NCI-H1092 (cell line): ENCODE data around the gene SLC25A48.
A peak's percentile ranks its signal among the peaks of the same experiment; 100 is the strongest.

Experiments
- DNase-seq: peaks from one replicate; lab custom pipeline; 2025; lab: John Stamatoyannopoulos, UW

The SLC25A48 gene

GRCh38 chr5:135881819-135882218 lies 47.4 kb downstream of the SLC25A48 start:
- DNase-seq = no peak

- DNase-seq = no peak
Observed at GRCh38 chr5:135883026-135883425, 48.6 kb downstream of the SLC25A48 start.

DNA sequence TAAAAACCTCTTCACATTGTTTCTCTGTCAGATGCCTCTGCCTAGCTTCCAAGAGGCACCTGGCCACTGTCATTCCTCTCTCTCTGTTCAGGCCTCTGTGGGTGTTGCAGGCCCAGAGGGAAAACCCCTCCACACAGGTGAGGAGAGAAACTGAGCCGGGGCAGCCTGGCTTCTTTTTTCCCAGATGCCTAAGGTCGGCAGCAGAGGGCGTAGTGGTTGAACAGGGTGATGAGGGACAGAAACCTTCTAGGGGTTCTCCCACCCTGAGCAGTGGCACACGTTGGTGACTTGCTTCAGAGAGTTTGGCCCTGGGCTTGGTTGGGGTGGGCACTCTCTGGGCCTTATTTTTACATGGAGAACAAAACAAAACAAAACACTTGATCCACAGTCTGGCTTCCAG lies 49.0 kb downstream of the SLC25A48 start:
- no peak for DNase-seq

DNA sequence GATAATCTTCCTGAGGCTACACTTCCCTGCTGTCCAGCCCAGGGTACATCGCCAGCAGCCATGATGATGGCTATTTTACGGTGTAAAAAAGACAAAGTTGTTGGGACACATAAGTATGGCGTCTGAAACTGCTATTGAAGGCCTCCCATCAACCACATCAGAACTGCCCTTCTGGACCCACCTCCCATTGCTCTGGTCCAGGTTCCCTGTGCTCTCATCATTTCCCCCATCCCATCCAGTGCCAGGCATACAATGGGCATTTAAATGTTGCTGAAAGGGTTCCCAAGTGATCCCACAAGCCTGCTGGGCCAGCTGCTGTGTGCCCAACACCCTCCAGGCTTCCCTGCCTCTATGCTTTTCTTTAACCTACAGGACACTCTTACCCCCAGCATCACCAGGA lies 50.6 kb downstream of the SLC25A48 start:
- DNase-seq = no peak

GRCh38 chr5:135886136-135886535 lies 51.7 kb downstream of the SLC25A48 start:
- no peak for DNase-seq

DNA sequence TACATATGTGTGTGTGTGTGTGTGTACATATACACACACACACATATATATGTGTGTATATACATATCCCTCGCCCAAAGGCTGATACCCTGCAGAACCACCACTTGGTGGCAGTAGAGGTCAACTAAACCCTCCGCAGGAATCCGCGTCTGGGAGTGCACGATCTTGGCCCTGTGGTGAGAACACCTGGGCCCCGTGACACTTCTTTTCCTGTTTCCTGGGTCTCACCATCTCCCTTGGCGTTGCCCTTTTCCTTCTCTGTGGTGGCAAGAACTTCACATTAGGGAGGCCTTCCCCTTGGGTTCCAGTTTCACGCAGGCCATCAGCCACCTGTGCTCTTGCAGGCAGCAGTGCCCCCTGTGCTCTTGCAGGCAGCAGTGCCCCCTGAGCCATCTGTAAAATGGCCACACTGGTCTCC lies 53.0 kb downstream of the SLC25A48 start:
- peak; percentile 23 for DNase-seq

- no peak for DNase-seq
Observed at GRCh38 chr5:135887881-135888614, 53.6 kb downstream of the SLC25A48 start.

DNA sequence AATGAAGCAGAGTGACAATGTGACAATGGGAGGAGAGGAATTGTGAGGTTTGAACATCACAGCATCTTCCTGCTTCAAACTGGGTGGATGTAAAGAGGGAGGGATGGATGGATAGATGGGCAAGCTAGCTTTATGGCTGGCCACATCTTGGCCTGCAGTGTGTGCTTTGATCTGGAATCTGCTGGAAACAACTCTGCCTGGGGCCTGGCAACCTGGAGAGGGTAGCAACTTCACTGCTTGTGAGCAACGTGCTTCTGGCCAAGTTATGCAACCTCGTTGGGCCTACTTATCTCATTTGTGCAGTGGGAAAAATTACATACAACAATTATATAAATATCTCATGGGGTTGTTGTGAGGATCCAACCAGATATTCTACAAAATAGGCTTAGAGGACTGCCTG lies 55.8 kb downstream of the SLC25A48 start:
- no peak for DNase-seq

DNA sequence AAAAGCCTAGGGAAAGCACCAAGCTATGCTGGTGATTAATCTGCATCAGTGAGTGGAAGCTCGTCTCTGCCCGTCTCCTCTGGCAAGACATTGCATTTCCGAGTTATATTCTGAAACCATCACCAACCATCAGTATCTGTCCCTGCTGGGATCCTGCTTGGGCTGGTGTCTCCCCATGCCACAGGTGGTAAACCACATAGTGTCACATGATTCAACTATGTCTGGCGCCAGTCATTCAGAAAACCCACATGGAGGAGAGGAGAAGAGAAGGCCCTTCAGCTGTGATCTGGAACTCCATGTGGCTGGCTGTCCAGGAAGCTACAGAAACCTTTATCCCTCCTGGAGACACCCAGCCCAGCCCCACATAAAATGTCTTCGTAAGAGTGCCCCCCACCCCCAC lies 56.4 kb downstream of the SLC25A48 start:
- no peak for DNase-seq

- DNase-seq = no peak
Observed at GRCh38 chr5:135891268-135891667, 56.8 kb downstream of the SLC25A48 start.

DNA sequence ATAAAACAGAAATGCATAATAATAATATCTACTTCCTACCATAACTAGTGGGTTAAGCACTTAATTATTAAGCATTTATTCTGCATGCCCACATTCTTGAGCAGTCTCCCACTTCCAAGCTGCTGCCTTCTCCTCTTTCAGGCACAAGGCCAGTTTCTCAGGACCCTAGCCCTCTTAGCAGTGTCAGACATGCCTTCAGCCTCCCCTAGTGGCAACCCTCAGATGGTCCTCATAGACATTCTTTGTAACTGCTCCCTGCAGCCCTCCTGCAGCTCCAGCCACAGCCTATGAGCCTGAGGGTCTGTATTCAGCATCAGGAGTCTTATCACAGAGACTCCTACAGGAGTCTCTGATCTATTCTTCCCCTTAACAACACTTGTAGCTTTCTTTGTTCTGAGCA lies 57.3 kb downstream of the SLC25A48 start:
- no peak for DNase-seq

GRCh38 chr5:135894276-135894675 lies 59.8 kb downstream of the SLC25A48 start:
- no peak for DNase-seq

- DNase-seq = no peak
Observed at GRCh38 chr5:135894789-135895188, 60.3 kb downstream of the SLC25A48 start.

DNA sequence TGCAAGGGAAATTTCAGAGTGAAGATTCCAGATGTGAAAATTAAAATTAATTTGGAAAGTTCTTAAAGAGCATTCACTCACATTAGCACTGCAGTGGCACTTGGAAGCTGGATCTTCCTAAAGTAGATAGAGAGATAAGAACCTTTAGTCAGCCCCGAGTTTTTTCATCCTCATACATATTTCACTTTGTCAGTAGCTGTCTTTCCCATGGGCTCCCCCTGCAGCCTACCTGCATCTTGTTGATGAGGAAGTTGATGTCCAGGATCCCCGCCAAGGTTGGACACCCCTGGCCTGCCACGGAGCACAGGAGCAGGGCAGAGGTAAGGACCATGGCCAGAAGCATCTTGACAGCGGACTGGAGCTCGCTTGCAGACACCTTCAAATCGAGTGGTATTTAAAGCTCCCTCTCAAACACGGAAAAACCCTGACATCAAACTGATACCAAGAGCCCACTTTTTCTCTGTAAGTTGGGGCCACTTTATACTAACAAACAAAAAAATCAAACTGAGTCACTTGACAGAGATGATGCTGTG lies 61.1 kb downstream of the SLC25A48 start, which contains the start of gene IL9:
TSS of gene IL9 (minus strand) at position 368 of the 533 bp plus-strand sequence. CDS start at position 343, 25 bp downstream.
- no peak for DNase-seq

- DNase-seq = no peak
Observed at GRCh38 chr5:135898651-135899050, 64.2 kb downstream of the SLC25A48 start.

DNA sequence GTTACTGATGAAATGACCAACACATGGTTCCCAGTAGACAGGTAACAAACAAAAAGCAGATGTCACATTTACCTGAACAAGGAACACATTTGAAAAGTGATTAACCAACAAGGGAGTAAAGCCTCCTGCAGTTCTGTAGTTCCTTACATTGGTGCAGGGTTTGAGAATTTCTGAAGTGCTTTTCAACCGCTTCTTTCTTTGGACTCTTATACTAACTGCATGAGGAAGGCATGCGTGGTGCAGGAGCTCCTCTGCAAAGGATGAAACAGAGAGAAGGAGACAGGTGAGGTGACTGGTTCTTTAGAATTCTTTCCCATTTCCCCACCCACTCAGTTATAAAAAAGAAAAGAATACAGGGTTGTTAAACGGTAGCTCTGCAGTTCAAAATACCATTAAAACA lies 65.8 kb downstream of the SLC25A48 start:
- no peak for DNase-seq

DNA sequence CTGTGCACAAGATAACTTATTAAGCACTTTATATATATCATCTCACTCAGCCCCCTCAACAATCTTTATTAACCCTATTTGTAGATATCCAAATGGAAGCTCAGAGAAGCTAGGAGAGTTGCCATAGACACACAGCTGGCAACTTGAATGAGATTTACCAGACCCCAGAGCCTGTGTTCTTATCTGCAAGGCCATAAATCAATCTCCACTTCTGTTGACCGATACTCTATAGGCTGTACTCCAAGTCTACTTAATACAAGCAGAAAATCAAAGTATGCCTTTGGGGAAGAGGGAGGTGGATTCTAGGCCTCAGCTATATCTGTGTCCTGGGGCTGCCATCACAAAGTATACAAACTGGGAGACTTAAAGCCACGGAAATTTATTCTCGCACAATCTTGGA lies 67.2 kb downstream of the SLC25A48 start:
- no peak for DNase-seq

DNA sequence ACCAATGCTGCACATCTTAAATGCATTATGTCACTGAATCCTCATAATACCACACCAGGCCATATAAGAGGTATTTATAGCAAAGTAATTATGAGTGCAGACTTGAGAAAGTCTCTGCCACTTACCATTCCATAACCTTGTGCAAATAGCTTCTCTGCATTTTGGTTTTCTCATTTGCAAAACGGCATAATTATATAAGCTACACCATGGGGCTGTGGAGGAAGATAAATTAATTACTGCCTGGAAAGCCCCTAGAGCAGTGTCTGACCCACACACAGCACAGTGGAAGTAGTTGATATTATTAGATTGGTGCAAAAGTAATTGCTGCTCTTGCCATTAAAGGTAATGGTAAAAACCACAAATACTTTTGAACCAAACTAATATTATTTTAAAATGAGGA lies 70.7 kb downstream of the SLC25A48 start:
- no peak for DNase-seq

DNA sequence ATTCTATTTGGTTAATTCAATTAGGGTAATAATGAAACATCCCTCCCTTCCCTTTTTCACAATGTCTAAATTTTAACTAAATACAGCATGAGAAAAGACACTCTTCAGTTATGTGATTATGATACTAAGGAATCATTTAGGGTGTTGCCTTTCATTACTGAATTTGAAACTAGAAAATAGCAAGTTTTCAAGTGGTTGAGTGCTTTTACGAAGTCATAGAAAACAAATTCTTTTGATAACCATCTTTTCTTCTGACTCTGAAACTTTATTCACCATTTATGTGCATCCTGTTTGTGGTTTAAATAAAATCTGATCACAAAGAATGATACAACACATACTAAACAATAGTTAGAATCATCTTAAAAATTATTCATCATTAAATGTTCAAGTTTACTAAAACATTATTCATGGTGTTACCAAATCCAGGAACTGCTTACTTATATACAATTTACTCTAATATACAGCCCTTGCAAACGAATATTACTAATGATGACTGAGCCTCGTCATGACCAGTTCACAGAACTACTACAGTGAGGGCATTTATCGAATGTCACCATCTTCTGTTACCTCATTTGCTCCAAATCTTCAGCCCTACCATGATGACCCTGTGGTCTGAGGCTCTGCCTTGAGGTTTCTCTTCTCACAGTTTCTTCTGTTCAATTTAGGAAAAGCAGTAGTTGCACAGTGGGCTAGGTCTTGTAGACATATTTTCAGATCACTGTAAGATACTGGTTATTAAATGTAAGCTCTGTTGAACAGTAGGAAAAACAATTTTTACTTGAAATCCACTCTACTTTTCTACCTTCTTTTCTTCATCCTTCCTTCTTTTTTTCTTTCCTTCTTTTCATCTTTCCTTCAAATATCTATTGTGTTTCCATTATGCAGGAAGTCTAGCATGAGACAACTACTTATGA lies 79.5 kb downstream of the SLC25A48 start:
- DNase-seq = no peak

DNA sequence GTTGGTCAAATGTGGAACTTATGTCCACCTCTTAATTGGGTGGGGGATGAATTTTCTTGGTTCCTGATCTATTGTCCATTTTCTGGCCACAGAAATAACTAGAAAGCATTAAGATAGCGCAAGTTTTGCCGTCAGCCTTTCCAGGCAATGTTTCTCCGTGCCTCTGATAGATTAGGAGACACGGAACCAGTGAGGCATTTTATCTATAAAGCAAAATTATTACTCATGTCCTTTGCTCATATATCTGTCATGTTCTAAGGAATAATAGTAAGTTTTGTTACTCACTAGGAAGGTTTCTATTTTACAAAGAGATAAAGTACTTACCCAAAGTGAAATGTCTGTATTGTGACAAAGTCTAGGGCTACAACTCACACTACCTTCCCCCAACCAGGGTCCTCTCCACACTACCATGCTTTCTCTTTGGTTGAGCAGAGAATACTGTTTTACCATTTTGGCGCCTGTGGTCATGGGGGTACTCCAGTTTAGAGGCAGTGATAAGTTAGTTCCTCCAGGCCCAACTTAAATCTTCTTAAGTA lies 81.1 kb downstream of the SLC25A48 start:
- no peak for DNase-seq

- DNase-seq = no peak
Observed at GRCh38 chr5:135916638-135917263, 82.3 kb downstream of the SLC25A48 start.

DNA sequence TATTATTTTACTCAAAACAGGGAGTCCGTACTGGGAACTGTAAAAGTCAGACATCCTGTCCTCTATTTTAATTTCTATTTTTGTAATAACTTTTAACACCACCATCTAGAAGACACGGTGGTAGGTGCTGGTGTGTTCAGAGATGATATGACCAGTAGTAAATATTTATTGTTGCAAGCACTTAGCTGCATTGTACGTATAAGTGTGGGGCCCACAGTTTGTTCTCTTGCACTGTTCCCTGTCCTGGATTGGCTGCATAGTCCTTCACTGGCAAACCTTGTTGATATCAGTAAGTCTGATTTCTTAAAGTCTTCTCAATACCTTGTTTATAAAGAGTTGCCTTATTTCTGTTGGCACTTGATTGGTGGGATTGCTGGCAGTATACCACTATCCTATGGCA lies 85.7 kb downstream of the SLC25A48 start:
- no peak for DNase-seq
